Endodermal cell (in vitro differentiated cells): Measurements from ENCODE around the gene DTWD2. TPM values are rescaled to one million over a fixed set of nuclear protein-coding genes. Genes with fewer than 3 reads are reported as not detected.

Experiments used
- DNase-seq: peaks from one replicate; pipeline ENCODE4 v3.0.0-alpha.2; 2017
- H3K27ac ChIP-seq: 2 replicates; pipeline ENCODE4 v1.5.1; 2013; ENCODE audit warnings: mild to moderate bottlenecking, low read depth, low read length, moderate library complexity
- H3K27me3 ChIP-seq: 2 replicates; pipeline ENCODE4 v1.6.1; 2013; ENCODE audit warnings: mild to moderate bottlenecking, low read length, moderate library complexity; ENCODE audit not compliant: insufficient read depth, control insufficient read depth, poor library complexity, severe bottlenecking
- H3K36me3 ChIP-seq: 2 replicates; pipeline ENCODE4 v1.7.0; 2013; ENCODE audit warnings: mild to moderate bottlenecking, low read length, moderate library complexity; ENCODE audit not compliant: control insufficient read depth, insufficient read depth
- H3K4me1 ChIP-seq: one replicate; pipeline ENCODE4 v1.7.0; 2013; ENCODE audit warnings: low read length; ENCODE audit not compliant: control insufficient read depth, insufficient read depth
- H3K4me3 ChIP-seq: 2 replicates; pipeline ENCODE4 v1.5.1; 2013; ENCODE audit warnings: mild to moderate bottlenecking, low read length, moderate library complexity
- H3K9ac ChIP-seq: 2 replicates; pipeline ENCODE4 v1.6.1; 2013; ENCODE audit warnings: mild to moderate bottlenecking, low read length, moderate library complexity; ENCODE audit not compliant: poor library complexity, severe bottlenecking; ENCODE audit errors: extremely low read depth
- H3K9me3 ChIP-seq: 2 replicates; pipeline ENCODE4 v1.6.1; 2013; ENCODE audit warnings: mild to moderate bottlenecking, low read length, moderate library complexity; ENCODE audit not compliant: control insufficient read depth
- H3K27ac Mint-ChIP-seq: 2 replicates; pipeline ENCODE4 v1.8.0; 2020; ENCODE audit warnings: mixed read lengths
- H3K27me3 Mint-ChIP-seq: 2 replicates; pipeline ENCODE4 v1.8.0; 2021; ENCODE audit warnings: mild to moderate bottlenecking, mixed read lengths; ENCODE audit not compliant: insufficient read depth
- H3K36me3 Mint-ChIP-seq: 2 replicates; pipeline ENCODE4 v1.8.0; 2020; ENCODE audit warnings: low read depth, mixed read lengths
- H3K4me1 Mint-ChIP-seq: 2 replicates; pipeline ENCODE4 v1.8.0; 2020; ENCODE audit warnings: mixed read lengths
- H3K4me3 Mint-ChIP-seq: 2 replicates; pipeline ENCODE4 v1.8.0; 2020; ENCODE audit warnings: mild to moderate bottlenecking, moderate library complexity, mixed read lengths
- H3K9me3 Mint-ChIP-seq: 2 replicates; pipeline ENCODE4 v1.8.0; 2020; ENCODE audit warnings: mild to moderate bottlenecking, mixed read lengths
- CTCF ChIP-seq: fragments of 200-600 bp; sonication (generic); conservative IDR thresholded peaks from 2 replicates; pipeline ENCODE4 v1.5.0; 2021; ENCODE audit warnings: antibody characterized with exemption, mild to moderate bottlenecking
- WGBS, 2 experiments: methylation state at CpG; one replicate each; pipeline versions ENCODE4 v1.1.5 to v1.1.7; 2013; ENCODE audit warnings: missing lambda C conversion rate in 2 of 2, mixed read lengths in 1 of 2; ENCODE audit not compliant: insufficient coverage in 1 of 2, insufficient read length in 1 of 2; 5-methylcytosine and 5-hydroxymethylcytosine counted together
- total RNA-seq, 2 donors: library from RNA; stranded (reverse); fragmentation: NEBNext Ultra II Directional in 1 of 2; extraction: Animal tissue kit (Norgen Biotek cat#: 25700) in 1 of 2; gene quantifications; 2 replicates in 1 of 2; 3 replicates in 1 of 2; pipeline ENCODE4 v1.2.1, GENCODE V29; 2021

The DTWD2 gene
- total RNA-seq, 2 donors from 2014 or later, result 15.2 to 34.9 TPM

- Mint-ChIP-seq H3K27me3 (no peaks in the 10 kb centered on the region), H3K4me1 (peaks cover 2% of the 10 kb centered on the region), H3K27ac (no peak overlapping the region), H3K36me3 (peaks cover 11% of the 10 kb centered on the region), H3K4me3 (no peak overlapping the region), H3K9me3 (no peaks in the 10 kb centered on the region)
- DNase-seq, result no peak
- Histone ChIP-seq H3K27me3 (no peaks in the 10 kb centered on the region), H3K27ac (no peak overlapping the region), H3K4me3 (no peak overlapping the region), H3K9me3 (no peaks in the 10 kb centered on the region), H3K36me3 (peaks cover 13% of the 10 kb centered on the region), H3K9ac (no peak overlapping the region), H3K4me1 (no peaks in the 10 kb centered on the region)
- 95 to 100% methylated on average over 2 of the region's 2 CpGs for WGBS, 2 experiments
- no peak for TF ChIP-seq CTCF
Observed at GRCh38 chr5:118891252-118891651, 97.1 kb downstream of the DTWD2 start.

DNA sequence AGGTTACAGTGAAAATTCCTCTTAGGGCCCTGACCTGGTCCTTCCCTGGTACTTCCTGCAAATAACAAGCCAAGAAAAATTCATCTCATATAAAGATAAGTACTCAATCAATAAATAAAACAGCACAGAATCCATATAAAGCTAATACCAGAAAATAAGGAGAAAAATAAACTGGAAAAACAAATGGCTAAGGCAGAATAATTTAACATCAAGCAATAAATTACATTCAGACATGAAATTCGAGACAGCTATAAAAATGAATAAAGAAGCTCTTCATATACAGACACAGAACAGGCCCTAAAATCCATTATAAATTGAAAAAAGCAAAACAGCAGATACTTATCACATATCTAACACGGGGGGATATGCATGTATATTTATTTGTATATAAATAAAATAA is 99.2 kb downstream of the DTWD2 start:
- no peak overlapping the region for H3K4me3 Mint-ChIP-seq
- no peak overlapping the region for H3K9ac ChIP-seq
- H3K36me3 Mint-ChIP-seq, result peaks cover 11% of the 10 kb centered on the region
- WGBS, 2 experiments, result 100% methylated on average over 1 of the region's 2 CpGs; no CpG with 5 or more reads in 1 of the 2 experiments
- TF ChIP-seq CTCF, result no peak
- no peak overlapping the region for H3K27ac Mint-ChIP-seq
- H3K9me3 ChIP-seq, result no peaks in the 10 kb centered on the region
- H3K4me1 Mint-ChIP-seq, result peaks cover 2% of the 10 kb centered on the region
- H3K27me3 Mint-ChIP-seq, result no peaks in the 10 kb centered on the region
- no peak overlapping the region for H3K4me3 ChIP-seq
- H3K9me3 Mint-ChIP-seq, result no peaks in the 10 kb centered on the region
- H3K36me3 ChIP-seq, result peaks cover 18% of the 10 kb centered on the region
- H3K4me1 ChIP-seq, result no peaks in the 10 kb centered on the region
- no peak overlapping the region for H3K27ac ChIP-seq
- no peaks in the 10 kb centered on the region for H3K27me3 ChIP-seq
- DNase-seq, result no peak

DNA sequence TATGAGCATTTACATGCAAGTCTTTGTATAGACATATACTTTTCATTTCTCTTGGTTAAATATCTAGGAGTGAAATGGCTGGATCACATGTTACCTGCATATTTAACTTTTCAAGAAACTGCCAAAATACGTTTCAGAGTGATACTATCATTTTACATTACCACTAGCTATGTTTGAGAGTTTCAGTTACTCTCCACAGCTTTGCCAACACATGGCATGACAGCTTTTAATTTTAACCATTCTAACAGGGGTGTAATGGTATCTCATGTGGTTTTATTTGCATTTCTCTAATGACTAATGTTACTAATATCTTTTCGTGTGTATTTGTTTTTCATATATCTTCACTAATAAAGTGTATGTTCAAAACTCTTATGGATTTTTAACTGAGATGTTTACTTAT is 99.8 kb downstream of the DTWD2 start:
- H3K27ac Mint-ChIP-seq, result no peak overlapping the region
- no peak overlapping the region for H3K4me3 ChIP-seq
- no peak for DNase-seq
- H3K36me3 Mint-ChIP-seq, result peaks cover 11% of the 10 kb centered on the region
- H3K27me3 ChIP-seq, result no peaks in the 10 kb centered on the region
- H3K27ac ChIP-seq, result no peak overlapping the region
- no peaks in the 10 kb centered on the region for H3K4me1 ChIP-seq
- no peak for TF ChIP-seq CTCF
- no peaks in the 10 kb centered on the region for H3K9me3 Mint-ChIP-seq
- no peak overlapping the region for H3K4me3 Mint-ChIP-seq
- peaks cover 24% of the 10 kb centered on the region for H3K36me3 ChIP-seq
- no peaks in the 10 kb centered on the region for H3K27me3 Mint-ChIP-seq
- H3K9ac ChIP-seq, result no peak overlapping the region
- no peaks in the 10 kb centered on the region for H3K9me3 ChIP-seq
- WGBS, 2 experiments, result 97 to 100% methylated on average over 1 to 2 of the region's 2 CpGs
- H3K4me1 Mint-ChIP-seq, result peaks cover under 1% of the 10 kb centered on the region
